OCI-LY7 (cell line): ENCODE results near the gene HSPBAP1. TPM values are rescaled to one million over a fixed set of nuclear protein-coding genes. Genes with fewer than 3 reads are reported as not detected.

Experiments used
- BruUV-seq: library from RNA; stranded (reverse); fragments of 400-500 nt; replicated peaks from 2 replicates; lab custom pipeline; 2021; lab: Mats Ljungman, UMichigan
- CTCF ChIA-PET: fragments of 300-600 bp; sonication (Branson Sonifier 250); formaldehyde crosslinking; loops from one replicate; lab custom pipeline; 2022; ENCODE audit warnings: antibody characterized with exemption; ENCODE audit not compliant: unreplicated experiment; lab: Charles Lee
- POLR2A ChIA-PET: fragments of 300-600 bp; sonication (Branson Sonifier 250); formaldehyde crosslinking; loops from one replicate; lab custom pipeline; 2022; ENCODE audit warnings: antibody characterized with exemption; lab: Charles Lee
- DNase-seq: peaks from one replicate; pipeline ENCODE4 v3.0.0-alpha.2; 2015; ENCODE audit warnings: low spot score
- H2AFZ ChIP-seq: fragments of 200-600 bp; sonication (generic), shearing (Covaris generic); 2 replicates; pipeline ENCODE4 v1.6.1; 2014; ENCODE audit warnings: mild to moderate bottlenecking, antibody characterized with exemption, low read length, moderate library complexity
- H3K27ac ChIP-seq: fragments of 200-600 bp; sonication (generic); 2 replicates; pipeline ENCODE4 v1.5.1; 2014; ENCODE audit warnings: mixed run types, low read depth, mild to moderate bottlenecking, moderate library complexity, low read length, inconsistent platforms; ENCODE audit not compliant: poor library complexity, severe bottlenecking
- H3K36me3 ChIP-seq: fragments of 200-600 bp; sonication (generic); 2 replicates; pipeline ENCODE4 v1.6.1; 2014; ENCODE audit warnings: mild to moderate bottlenecking, antibody characterized with exemption, low read length, moderate library complexity, mixed read lengths; ENCODE audit not compliant: insufficient read depth
- H3K4me1 ChIP-seq: fragments of 200-600 bp; sonication (generic); 2 replicates; pipeline ENCODE4 v1.5.1; 2014; ENCODE audit warnings: mild to moderate bottlenecking, low read length; ENCODE audit not compliant: insufficient read depth, poor library complexity, severe bottlenecking
- H3K4me2 ChIP-seq: fragments of 200-600 bp; sonication (generic); 2 replicates; pipeline ENCODE4 v1.6.1; 2014; ENCODE audit warnings: mild to moderate bottlenecking, low read length
- H3K4me3 ChIP-seq: fragments of 200-600 bp; sonication (generic); 2 replicates; pipeline ENCODE4 v1.5.1; 2014; ENCODE audit warnings: mild to moderate bottlenecking, low read depth, low read length; ENCODE audit not compliant: poor library complexity, severe bottlenecking
- H3K79me2 ChIP-seq: fragments of 200-600 bp; sonication (generic); 2 replicates; pipeline ENCODE4 v1.6.1; 2016; ENCODE audit warnings: low read depth, mild to moderate bottlenecking, low read length, moderate library complexity, mixed read lengths; ENCODE audit not compliant: insufficient read depth
- H3K9me2 ChIP-seq: fragments of 200-600 bp; sonication (generic); 2 replicates; pipeline ENCODE4 v1.6.1; 2016; ENCODE audit warnings: mild to moderate bottlenecking, low read length, mixed read lengths; ENCODE audit not compliant: insufficient read depth
- H3K9me3 ChIP-seq: fragments of 200-600 bp; sonication (generic); 2 replicates; pipeline ENCODE4 v1.6.1; 2014; ENCODE audit warnings: mild to moderate bottlenecking, mixed run types, low read length, mixed read lengths
- H4K20me1 ChIP-seq: fragments of 200-600 bp; sonication (generic); 2 replicates; pipeline ENCODE4 v1.6.1; 2014; ENCODE audit warnings: mild to moderate bottlenecking, antibody characterized with exemption, low read length, moderate library complexity, mixed read lengths; ENCODE audit not compliant: insufficient read depth
- EZH2phosphoT487 ChIP-seq: fragments of 200-600 bp; sonication (generic); IDR thresholded peaks from 2 replicates; pipeline ENCODE4 v1.6.1; 2018; ENCODE audit warnings: low read depth, borderline replicate concordance, mild to moderate bottlenecking, mixed run types, antibody characterized with exemption, low read length, moderate library complexity, mixed read lengths
- intact Hi-C: fragments of 100-400 bp; cut with micrococcal nuclease; formaldehyde crosslinking; loops from one replicate; pipeline ENCODE4 v1.10.0; 2022; ENCODE audit not compliant: unreplicated experiment
- total RNA-seq, 2 experiments: library from RNA; depleted of rRNA in 1 of 2; stranded (reverse); fragments of >200 nt in 1 of 2; shearing (Covaris generic) in 1 of 2; gene quantifications; 2 replicates each; pipeline ENCODE4 v1.2.3, GENCODE V29; 2014 to 2022
- TF ChIP-seq, protein P1 (sequence below): fragments of 200-600 bp; sonication (generic); conservative IDR thresholded peaks from 2 replicates; pipeline ENCODE4 v1.5.1; 2014; ENCODE audit warnings: mild to moderate bottlenecking, antibody characterized with exemption, low read length, moderate library complexity, mixed read lengths

HSPBAP1 gene
- total RNA-seq, 2 experiments from 2014 or later: 11.9 to 18.6 TPM

DNA sequence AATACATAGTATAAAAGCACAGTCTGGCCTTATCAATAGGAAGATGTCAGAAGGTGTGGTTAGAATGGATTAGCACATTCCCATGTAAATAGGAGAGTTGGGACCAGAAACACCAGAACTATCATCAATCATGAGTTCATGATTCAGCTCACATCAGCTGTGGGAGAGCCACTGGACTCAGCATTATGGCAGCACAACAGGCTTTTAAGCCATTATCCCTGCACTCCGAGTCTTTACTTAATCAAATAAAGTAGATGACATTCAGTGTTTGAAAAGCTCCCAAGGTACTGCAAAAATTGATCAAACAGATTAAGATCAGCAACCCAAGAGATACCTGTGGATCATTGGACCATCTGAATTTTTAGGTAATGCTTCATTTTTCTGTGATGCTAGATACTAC lies 88.3 kb downstream of the HSPBAP1 start:
- no peaks in the 10 kb centered on the region for H4K20me1 ChIP-seq
- H3K9me2 ChIP-seq: no peaks in the 10 kb centered on the region
- H3K4me3 ChIP-seq: no peak overlapping the region
- intact Hi-C loops: no loop called here
- TF ChIP-seq, protein P1, sequence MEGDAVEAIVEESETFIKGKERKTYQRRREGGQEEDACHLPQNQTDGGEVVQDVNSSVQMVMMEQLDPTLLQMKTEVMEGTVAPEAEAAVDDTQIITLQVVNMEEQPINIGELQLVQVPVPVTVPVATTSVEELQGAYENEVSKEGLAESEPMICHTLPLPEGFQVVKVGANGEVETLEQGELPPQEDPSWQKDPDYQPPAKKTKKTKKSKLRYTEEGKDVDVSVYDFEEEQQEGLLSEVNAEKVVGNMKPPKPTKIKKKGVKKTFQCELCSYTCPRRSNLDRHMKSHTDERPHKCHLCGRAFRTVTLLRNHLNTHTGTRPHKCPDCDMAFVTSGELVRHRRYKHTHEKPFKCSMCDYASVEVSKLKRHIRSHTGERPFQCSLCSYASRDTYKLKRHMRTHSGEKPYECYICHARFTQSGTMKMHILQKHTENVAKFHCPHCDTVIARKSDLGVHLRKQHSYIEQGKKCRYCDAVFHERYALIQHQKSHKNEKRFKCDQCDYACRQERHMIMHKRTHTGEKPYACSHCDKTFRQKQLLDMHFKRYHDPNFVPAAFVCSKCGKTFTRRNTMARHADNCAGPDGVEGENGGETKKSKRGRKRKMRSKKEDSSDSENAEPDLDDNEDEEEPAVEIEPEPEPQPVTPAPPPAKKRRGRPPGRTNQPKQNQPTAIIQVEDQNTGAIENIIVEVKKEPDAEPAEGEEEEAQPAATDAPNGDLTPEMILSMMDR: no peak
- no peak for TF ChIP-seq EZH2phosphoT487
- H3K4me1 ChIP-seq: peaks cover 8% of the 10 kb centered on the region
- no peak overlapping the region for H3K4me2 ChIP-seq
- no peaks in the 10 kb centered on the region for H3K9me3 ChIP-seq
- DNase-seq: no peak
- BruUV-seq: no TSS peak
- H3K79me2 ChIP-seq: no peaks in the 10 kb centered on the region
- ChIA-PET POLR2A (no interaction called here), CTCF (no interaction called here)
- H2AFZ ChIP-seq: no peak overlapping the region
- H3K27ac ChIP-seq: no peak overlapping the region
- H3K36me3 ChIP-seq: no peaks in the 10 kb centered on the region

DNA sequence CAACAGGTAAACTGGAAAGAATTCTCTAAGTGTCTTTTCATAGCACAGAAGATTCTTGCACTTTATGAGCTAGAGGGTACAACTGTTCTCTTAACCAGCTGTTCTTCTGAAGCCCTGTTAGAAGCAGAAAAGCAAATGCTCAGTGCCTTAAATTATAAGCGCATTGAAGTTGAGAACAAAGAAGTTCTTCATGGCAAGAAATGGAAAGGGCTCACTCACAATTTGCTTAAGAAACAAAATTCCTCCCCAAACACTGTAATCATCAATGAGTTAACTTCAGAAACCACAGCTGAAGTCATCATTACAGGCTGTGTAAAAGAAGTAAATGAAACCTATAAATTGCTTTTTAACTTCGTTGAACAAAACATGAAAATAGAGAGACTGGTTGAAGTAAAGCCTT lies 93.4 kb downstream of the HSPBAP1 start:
- Histone ChIP-seq H3K27ac (no peak overlapping the region), H3K9me2 (no peaks in the 10 kb centered on the region), H4K20me1 (no peaks in the 10 kb centered on the region), H3K4me2 (no peak overlapping the region), H2AFZ (no peak overlapping the region), H3K36me3 (peaks cover 11% of the 10 kb centered on the region; the same call in 1 of the 2 replicates), H3K4me3 (no peak overlapping the region), H3K79me2 (no peaks in the 10 kb centered on the region), H3K4me1 (peaks cover 23% of the 10 kb centered on the region), H3K9me3 (0 out of 2 replicates have a peak, but pooled peaks cover 4% of the 10 kb centered on the region)
- BruUV-seq: no TSS peak
- intact Hi-C loops: no loop called here
- TF ChIP-seq EZH2phosphoT487: no peak
- TF ChIP-seq, protein P1: no peak
- DNase-seq: no peak
- ChIA-PET POLR2A (no interaction called here), CTCF (no interaction called here)

DNA sequence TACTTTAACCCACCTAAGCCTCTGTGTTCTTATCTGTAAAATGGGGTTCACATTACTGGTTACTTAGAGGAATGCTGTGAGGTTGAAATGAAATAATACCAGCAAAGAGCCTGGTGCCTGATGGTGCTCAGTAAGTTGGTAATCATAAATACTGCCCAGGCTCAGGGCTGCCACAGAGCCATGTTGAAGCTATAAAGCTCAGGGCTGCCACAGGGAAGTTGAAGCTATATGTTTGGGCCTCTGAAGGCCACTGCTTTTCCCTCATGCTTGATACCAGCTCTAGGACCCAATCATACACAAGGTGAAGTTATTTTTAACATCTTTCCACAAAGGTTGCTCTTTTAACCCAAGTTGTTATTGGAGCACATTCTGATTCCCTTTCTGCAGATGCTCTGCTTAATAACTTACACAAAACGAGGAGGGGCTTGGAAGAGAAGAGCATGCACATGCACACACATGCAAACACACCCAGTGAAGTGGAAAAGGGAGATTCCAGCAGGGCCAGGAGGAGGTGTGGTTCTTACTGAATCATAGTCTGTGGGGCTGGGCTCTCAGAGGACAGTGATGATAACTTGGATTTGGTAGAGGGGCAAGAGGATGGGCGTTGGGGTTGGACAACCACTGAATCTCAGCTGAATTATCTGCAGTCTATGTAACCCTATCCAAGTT lies 95.5 kb downstream of the HSPBAP1 start:
- CTCF ChIA-PET: interaction anchor here (0.9 kb wide), 1 partner anchor 18 kb away, joined by 3 read pairs; no protein-coding TSS in a partner anchor
- Histone ChIP-seq H3K27ac (no peak overlapping the region), H3K4me1 (peaks cover 29% of the 10 kb centered on the region), H3K79me2 (no peaks in the 10 kb centered on the region), H3K9me2 (no peaks in the 10 kb centered on the region), H3K4me2 (peak overlapping the region; percentile 41), H4K20me1 (no peaks in the 10 kb centered on the region), H3K36me3 (peaks cover 11% of the 10 kb centered on the region; the same call in 1 of the 2 replicates), H2AFZ (peak overlapping the region; percentile 43; the same call in 1 of the 2 replicates), H3K4me3 (peak overlapping the region; percentile 13), H3K9me3 (0 out of 2 replicates have a peak, but pooled peaks cover 4% of the 10 kb centered on the region)
- POLR2A ChIA-PET: interaction anchor here (0.6 to 1.1 kb wide), 3 partner anchors 9 to 98 kb away, joined by 3 to 7 read pairs (median 6); no protein-coding TSS in a partner anchor
- peak; percentile 47 for DNase-seq
- intact Hi-C loops: no loop called here
- no TSS peak for BruUV-seq
- TF ChIP-seq, protein P1: no peak
- TF ChIP-seq EZH2phosphoT487: no peak
